HepG2 (cell line): ENCODE results near the gene MLXIPL. TPM values are rescaled to one million over a fixed set of nuclear protein-coding genes. Genes with fewer than 3 reads are reported as not detected.

ENCODE experiments used
- FOXP1 ChIP-seq, 2 experiments: fragments of 450-650 bp in 1 of 2; IDR thresholded peaks; 2 replicates each; pipeline ENCODE4 v1.6.1; 2017 to 2018; ENCODE audit warnings: antibody characterized with exemption in 1 of 2
- KMT2A ChIP-seq: sonication (generic); formaldehyde crosslinking; IDR thresholded peaks from 2 replicates; pipeline ENCODE4 v1.4.0; 2020; ENCODE audit warnings: missing genetic modification reagents
- MXD4 ChIP-seq: IDR thresholded peaks from 2 replicates; pipeline ENCODE4 v1.6.1; 2016; ENCODE audit warnings: mild to moderate bottlenecking, missing biosample characterization, missing genetic modification reagents
- PHF20 ChIP-seq: sonication (generic); formaldehyde crosslinking; IDR thresholded peaks from 2 replicates; pipeline ENCODE4 v1.5.0; 2020; ENCODE audit warnings: mild to moderate bottlenecking, missing genetic modification reagents
- TGIF2 ChIP-seq: IDR thresholded peaks from 2 replicates; pipeline ENCODE4 v1.6.1; 2016; ENCODE audit warnings: control low read depth, missing compliant biosample characterization
- WIZ ChIP-seq: sonication (generic); formaldehyde crosslinking; IDR thresholded peaks from 2 replicates; pipeline ENCODE4 v1.5.1; 2020; ENCODE audit warnings: mild to moderate bottlenecking, missing genetic modification reagents
- ZBTB3 ChIP-seq: sonication (generic); formaldehyde crosslinking; IDR thresholded peaks from 2 replicates; pipeline ENCODE4 v1.4.0; 2020; ENCODE audit warnings: low read depth, mild to moderate bottlenecking, moderate library complexity, missing genetic modification reagents, borderline replicate concordance
- ZBTB34 ChIP-seq: sonication (generic); formaldehyde crosslinking; IDR thresholded peaks from 2 replicates; pipeline ENCODE4 v1.8.0; 2022; ENCODE audit warnings: mild to moderate bottlenecking, missing genetic modification reagents
- ZEB1 ChIP-seq: IDR thresholded peaks from 2 replicates; pipeline ENCODE4 v1.6.1; 2012; ENCODE audit warnings: mild to moderate bottlenecking, low read depth, inconsistent platforms; ENCODE audit not compliant: insufficient replicate concordance
- ZFP36L2 ChIP-seq: sonication (generic); formaldehyde crosslinking; IDR thresholded peaks from 2 replicates; pipeline ENCODE4 v1.4.0; 2020; ENCODE audit warnings: missing genetic modification reagents
- ZHX1 ChIP-seq: sonication (generic); formaldehyde crosslinking; IDR thresholded peaks from 2 replicates; pipeline ENCODE4 v1.8.1; 2022; ENCODE audit warnings: low read depth, mild to moderate bottlenecking, missing genetic modification reagents
- ZNF101 ChIP-seq: sonication (generic); formaldehyde crosslinking; IDR thresholded peaks from 2 replicates; pipeline ENCODE4 v1.4.0; 2020; ENCODE audit warnings: mild to moderate bottlenecking, low read depth, missing genetic modification reagents, borderline replicate concordance
- ZNF556 ChIP-seq: sonication (generic); formaldehyde crosslinking; IDR thresholded peaks from 2 replicates; pipeline ENCODE4 v1.4.0; 2020; ENCODE audit warnings: mild to moderate bottlenecking, missing genetic modification reagents, borderline replicate concordance
- ZNF589 ChIP-seq: sonication (generic); formaldehyde crosslinking; conservative IDR thresholded peaks from 2 replicates; pipeline ENCODE4 v1.8.0; 2022; ENCODE audit warnings: mild to moderate bottlenecking, moderate library complexity, missing genetic modification reagents
- polyA plus RNA-seq, 8 experiments: library from polyadenylated mRNA; depleted of rRNA in 3 of 8; stranded (reverse) in 7 of 8; unstranded in 1 of 8; fragments of >200 nt; fragmentation: Illumina TruSeq in 4 of 8; extraction: Trizol in 4 of 8; gene quantifications; 2 replicates each; pipeline versions ENCODE4 v1.2.1 to v1.2.3, GENCODE V29; 2011 to 2016; ENCODE audit warnings: low read depth in 4 of 8, missing spikeins in 1 of 8, mixed read lengths in 1 of 8; ENCODE audit not compliant: insufficient read depth in 1 of 8
- total RNA-seq, 5 experiments: library from RNA; depleted of rRNA; stranded (reverse); fragments of >200 nt; fragmentation: Illumina TruSeq; extraction: Trizol; gene quantifications; 2 replicates each; pipeline ENCODE4 v1.2.3, GENCODE V29; 2016; ENCODE audit warnings: low read depth in 1 of 5
- TF ChIP-seq, protein P1 (sequence below): sonication (generic); formaldehyde crosslinking; IDR thresholded peaks from 2 replicates; pipeline ENCODE4 v1.4.0; 2020; ENCODE audit warnings: low read depth, missing genetic modification reagents
- TF ChIP-seq, protein P2 (sequence below): sonication (generic); formaldehyde crosslinking; IDR thresholded peaks from 2 replicates; pipeline ENCODE4 v1.8.1; 2023; ENCODE audit warnings: mild to moderate bottlenecking, missing genetic modification reagents

MLXIPL gene
- total and polyA plus RNA-seq, 2 of the 13 experiments (the other 11 are each of a cell fraction or from before 2014, with no cell fraction given) = 51.6 to 60.1 TPM

DNA sequence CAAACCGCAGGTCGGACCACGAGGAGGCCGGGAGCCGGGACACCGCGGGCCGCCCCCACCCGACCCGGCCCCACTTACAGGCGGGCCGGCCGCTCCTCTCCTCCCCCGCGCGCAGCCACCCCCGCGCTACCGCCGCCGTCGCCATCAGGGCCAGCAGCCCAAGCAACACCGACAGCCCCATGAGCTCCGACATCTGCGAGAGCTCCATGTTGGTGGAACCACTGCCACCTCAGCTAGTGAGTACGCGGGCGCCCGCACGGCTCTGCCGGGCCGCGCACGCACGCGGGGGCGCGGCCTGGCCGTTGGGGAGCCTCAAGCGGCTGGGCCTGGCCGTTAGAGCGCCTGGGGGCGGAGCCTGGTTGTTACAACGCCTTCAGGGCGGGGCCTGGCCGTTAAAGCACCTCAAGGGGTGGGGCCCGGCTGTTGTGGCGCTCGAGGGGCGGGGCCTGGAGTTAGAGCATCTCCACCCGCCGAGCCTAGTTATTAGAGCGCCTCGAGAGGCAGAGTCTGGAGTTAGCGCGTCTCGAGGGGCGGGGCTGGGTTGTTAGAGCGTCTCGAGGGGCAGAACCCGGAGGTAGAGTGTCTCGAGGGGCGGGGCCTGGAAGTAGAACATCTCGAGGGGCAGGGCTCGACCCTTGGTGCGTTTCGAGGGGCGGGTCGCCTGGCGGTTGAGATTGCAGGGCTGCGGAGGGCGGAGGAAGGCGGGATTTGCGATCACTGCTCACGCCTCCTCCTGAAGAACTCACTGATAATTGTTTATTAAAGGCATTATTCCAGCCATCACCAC, 45.8 kb downstream of the MLXIPL start, which contains the start of gene TBL2 (continued):
- TF ChIP-seq ZNF589 (CRISPR knock-in tag) (no peak), ZHX1 (CRISPR knock-in tag) (0 out of 2 replicates have a peak, but pooled peaks have one; percentile 15), ZNF556 (peak; percentile 59; the same call in 1 of the 2 replicates), KMT2A (CRISPR knock-in tag) (no peak; the same call in 1 of the 2 replicates), PHF20 (CRISPR knock-in tag) (peak; percentile 42; the same call in 1 of the 2 replicates), ZBTB34 (no peak), ZNF101 (CRISPR knock-in tag) (no peak), ZBTB3 (peak; percentile 64; the same call in 1 of the 2 replicates), FOXP1 (IDR thresholded peaks at IDR 0.05) (no peak), FOXP1 (CRISPR knock-in tag; IDR thresholded peaks at IDR 0.05) (no peak), WIZ (CRISPR knock-in tag) (no peak), ZFP36L2 (no peak), MXD4 (CRISPR knock-in tag) (peak; percentile 37; the same call in 1 of the 2 replicates), ZEB1 (no peak), TGIF2 (no peak)
- TF ChIP-seq, protein P1, sequence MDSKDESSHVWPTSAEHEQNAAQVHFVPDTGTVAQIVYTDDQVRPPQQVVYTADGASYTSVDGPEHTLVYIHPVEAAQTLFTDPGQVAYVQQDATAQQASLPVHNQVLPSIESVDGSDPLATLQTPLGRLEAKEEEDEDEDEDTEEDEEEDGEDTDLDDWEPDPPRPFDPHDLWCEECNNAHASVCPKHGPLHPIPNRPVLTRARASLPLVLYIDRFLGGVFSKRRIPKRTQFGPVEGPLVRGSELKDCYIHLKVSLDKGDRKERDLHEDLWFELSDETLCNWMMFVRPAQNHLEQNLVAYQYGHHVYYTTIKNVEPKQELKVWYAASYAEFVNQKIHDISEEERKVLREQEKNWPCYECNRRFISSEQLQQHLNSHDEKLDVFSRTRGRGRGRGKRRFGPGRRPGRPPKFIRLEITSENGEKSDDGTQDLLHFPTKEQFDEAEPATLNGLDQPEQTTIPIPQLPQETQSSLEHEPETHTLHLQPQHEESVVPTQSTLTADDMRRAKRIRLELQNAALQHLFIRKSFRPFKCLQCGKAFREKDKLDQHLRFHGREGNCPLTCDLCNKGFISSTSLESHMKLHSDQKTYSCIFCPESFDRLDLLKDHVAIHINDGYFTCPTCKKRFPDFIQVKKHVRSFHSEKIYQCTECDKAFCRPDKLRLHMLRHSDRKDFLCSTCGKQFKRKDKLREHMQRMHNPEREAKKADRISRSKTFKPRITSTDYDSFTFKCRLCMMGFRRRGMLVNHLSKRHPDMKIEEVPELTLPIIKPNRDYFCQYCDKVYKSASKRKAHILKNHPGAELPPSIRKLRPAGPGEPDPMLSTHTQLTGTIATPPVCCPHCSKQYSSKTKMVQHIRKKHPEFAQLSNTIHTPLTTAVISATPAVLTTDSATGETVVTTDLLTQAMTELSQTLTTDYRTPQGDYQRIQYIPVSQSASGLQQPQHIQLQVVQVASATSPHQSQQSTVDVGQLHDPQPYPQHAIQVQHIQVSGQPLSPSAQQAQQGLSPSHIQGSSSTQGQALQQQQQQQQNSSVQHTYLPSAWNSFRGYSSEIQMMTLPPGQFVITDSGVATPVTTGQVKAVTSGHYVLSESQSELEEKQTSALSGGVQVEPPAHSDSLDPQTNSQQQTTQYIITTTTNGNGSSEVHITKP (CRISPR knock-in tag) = no peak
- TF ChIP-seq, protein P2, sequence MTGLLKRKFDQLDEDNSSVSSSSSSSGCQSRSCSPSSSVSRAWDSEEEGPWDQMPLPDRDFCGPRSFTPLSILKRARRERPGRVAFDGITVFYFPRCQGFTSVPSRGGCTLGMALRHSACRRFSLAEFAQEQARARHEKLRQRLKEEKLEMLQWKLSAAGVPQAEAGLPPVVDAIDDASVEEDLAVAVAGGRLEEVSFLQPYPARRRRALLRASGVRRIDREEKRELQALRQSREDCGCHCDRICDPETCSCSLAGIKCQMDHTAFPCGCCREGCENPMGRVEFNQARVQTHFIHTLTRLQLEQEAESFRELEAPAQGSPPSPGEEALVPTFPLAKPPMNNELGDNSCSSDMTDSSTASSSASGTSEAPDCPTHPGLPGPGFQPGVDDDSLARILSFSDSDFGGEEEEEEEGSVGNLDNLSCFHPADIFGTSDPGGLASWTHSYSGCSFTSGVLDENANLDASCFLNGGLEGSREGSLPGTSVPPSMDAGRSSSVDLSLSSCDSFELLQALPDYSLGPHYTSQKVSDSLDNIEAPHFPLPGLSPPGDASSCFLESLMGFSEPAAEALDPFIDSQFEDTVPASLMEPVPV (CRISPR knock-in tag) = 0 out of 2 replicates have a peak, but pooled peaks have one; percentile 22
